Kidney epithelial cell (primary cell): Measurements from ENCODE around the gene CD82. TPM values are rescaled to one million over a fixed set of nuclear protein-coding genes. Genes with fewer than 3 reads are reported as not detected.

Experiments
- DNase-seq: peaks from one replicate; pipeline ENCODE4 v3.0.0-alpha.2; 2010; ENCODE audit warnings: low read depth
- H3K27me3 ChIP-seq: 2 replicates; pipeline ENCODE4 v1.6.0; 2011; ENCODE audit warnings: low read length; ENCODE audit not compliant: control insufficient read depth, insufficient read depth
- H3K36me3 ChIP-seq: 2 replicates; pipeline ENCODE4 v1.5.1; 2011; ENCODE audit warnings: low read length; ENCODE audit not compliant: control insufficient read depth, insufficient read depth
- H3K4me3 ChIP-seq: 2 replicates; pipeline ENCODE4 v1.5.1; 2011; ENCODE audit warnings: low read depth, mild to moderate bottlenecking, control low read depth, low read length
- CTCF ChIP-seq: IDR thresholded peaks from 2 replicates; pipeline ENCODE4 v1.5.1; 2011; ENCODE audit warnings: mild to moderate bottlenecking, moderate library complexity, low read length, control low read depth, inconsistent platforms; ENCODE audit not compliant: insufficient read depth, poor library complexity, severe bottlenecking
- total RNA-seq: library from RNA; depleted of rRNA; stranded (reverse); fragments of >200 nt; gene quantifications from 2 replicates; pipeline ENCODE4 v1.2.3, GENCODE V29; 2015

CD82 gene
- total RNA-seq, 1 donor from 2014 or later, result 47.3 TPM

GRCh38 chr11:44562845-44563460 lies 2.5 kb upstream of the CD82 start:
- H3K4me3 ChIP-seq, result no peak overlapping the region
- H3K27me3 ChIP-seq, result no peaks in the 10 kb centered on the region
- DNase-seq, result no peak
- no peak for TF ChIP-seq CTCF
- H3K36me3 ChIP-seq, result no peaks in the 10 kb centered on the region

GRCh38 chr11:44563711-44564110 lies 1.8 kb upstream of the CD82 start:
- no peak for DNase-seq

GRCh38 chr11:44564166-44564565 lies 1.3 kb upstream of the CD82 start:
- H3K27me3 ChIP-seq, result no peaks in the 10 kb centered on the region
- H3K4me3 ChIP-seq, result no peak overlapping the region
- TF ChIP-seq CTCF, result no peak
- DNase-seq, result no peak
- H3K36me3 ChIP-seq, result no peaks in the 10 kb centered on the region

More at GRCh38 chr11:44563711-44564110, 1.8 kb upstream of the CD82 start:
- no peak overlapping the region for H3K4me3 ChIP-seq
- no peaks in the 10 kb centered on the region for H3K36me3 ChIP-seq
- no peak for TF ChIP-seq CTCF
- no peaks in the 10 kb centered on the region for H3K27me3 ChIP-seq

GRCh38 chr11:44564670-44565210 lies 723 bp upstream of the CD82 start:
- H3K27me3 ChIP-seq, result no peaks in the 10 kb centered on the region
- H3K36me3 ChIP-seq, result no peaks in the 10 kb centered on the region
- H3K4me3 ChIP-seq, result peak overlapping the region; percentile 37
- no peak for TF ChIP-seq CTCF
- DNase-seq, result no peak

- H3K4me3 ChIP-seq, result peak overlapping the region; percentile 62
- H3K27me3 ChIP-seq, result no peaks in the 10 kb centered on the region
- no peak for TF ChIP-seq CTCF
- DNase-seq, result no peak
- H3K36me3 ChIP-seq, result no peaks in the 10 kb centered on the region
These were observed 788 bp downstream of the CD82 start for GRCh38 chr11:44565953-44566949.
